ENCODE data around the gene ADAT2.

ADAT2 gene

GRCh38 chr6:143376375-143376774, 74.1 kb downstream of the ADAT2 start:
- no peaks in the 10 kb centered on the region for H3K9me3 ChIP-seq (ENCODE audit: severe bottlenecking)
- H3K27ac ChIP-seq (ENCODE audit: poor library complexity, severe bottlenecking): no peak overlapping the region
- H3K27me3 ChIP-seq (ENCODE audit: insufficient read depth, poor library complexity, severe bottlenecking): no peaks in the 10 kb centered on the region
- ATAC-seq (ENCODE audit: low read depth): no peak
- no peak for DNase-seq (ENCODE audit: low spot score)
- no peak for TF ChIP-seq CTCF (IDR thresholded peaks at IDR 0.05; ENCODE audit: poor library complexity, severe bottlenecking)
- no peaks in the 10 kb centered on the region for H3K36me3 ChIP-seq (ENCODE audit: low read depth)
- no peaks in the 10 kb centered on the region for H3K4me1 ChIP-seq (ENCODE audit: insufficient read depth, poor library complexity, severe bottlenecking)
- no peak overlapping the region for H3K4me3 ChIP-seq (ENCODE audit: severe bottlenecking)

GRCh38 chr6:143375022-143375585, 75.4 kb downstream of the ADAT2 start:
- Histone ChIP-seq H3K4me1 (ENCODE audit: insufficient read depth, poor library complexity, severe bottlenecking) (no peaks in the 10 kb centered on the region), H3K27ac (ENCODE audit: poor library complexity, severe bottlenecking) (no peak overlapping the region), H3K36me3 (ENCODE audit: low read depth) (no peaks in the 10 kb centered on the region), H3K27me3 (ENCODE audit: insufficient read depth, poor library complexity, severe bottlenecking) (no peaks in the 10 kb centered on the region), H3K9me3 (ENCODE audit: severe bottlenecking) (no peaks in the 10 kb centered on the region), H3K4me3 (ENCODE audit: severe bottlenecking) (no peak overlapping the region)
- DNase-seq (ENCODE audit: low spot score): no peak
- TF ChIP-seq CTCF (IDR thresholded peaks at IDR 0.05; ENCODE audit: poor library complexity, severe bottlenecking): no peak
- no peak for ATAC-seq (ENCODE audit: low read depth)

- Histone ChIP-seq H3K4me1 (ENCODE audit: insufficient read depth, poor library complexity, severe bottlenecking) (no peaks in the 10 kb centered on the region), H3K27me3 (ENCODE audit: insufficient read depth, poor library complexity, severe bottlenecking) (no peaks in the 10 kb centered on the region), H3K4me3 (ENCODE audit: severe bottlenecking) (no peak overlapping the region), H3K27ac (ENCODE audit: poor library complexity, severe bottlenecking) (no peak overlapping the region), H3K36me3 (ENCODE audit: low read depth) (no peaks in the 10 kb centered on the region), H3K9me3 (ENCODE audit: severe bottlenecking) (no peaks in the 10 kb centered on the region)
- TF ChIP-seq CTCF (IDR thresholded peaks at IDR 0.05; ENCODE audit: poor library complexity, severe bottlenecking): no peak
- DNase-seq (ENCODE audit: low spot score) (no peak), ATAC-seq (ENCODE audit: low read depth) (no peak)
These were observed 76.5 kb downstream of the ADAT2 start for GRCh38 chr6:143374014-143374413.

All from RWPE2 (cell line).